HPDE6-E6E7 (cell line): Measurements from ENCODE around the gene GSC2.

Experiments
- DNase-seq: peaks from one replicate; pipeline ENCODE4 v3.0.0; 2011; ENCODE audit warnings: missing footprints; ENCODE audit errors: extremely low spot score

GSC2 gene

GRCh38 chr22:19120829-19121630 lies 29.1 kb downstream of the GSC2 start:
- DNase-seq: peak; percentile 90

DNA sequence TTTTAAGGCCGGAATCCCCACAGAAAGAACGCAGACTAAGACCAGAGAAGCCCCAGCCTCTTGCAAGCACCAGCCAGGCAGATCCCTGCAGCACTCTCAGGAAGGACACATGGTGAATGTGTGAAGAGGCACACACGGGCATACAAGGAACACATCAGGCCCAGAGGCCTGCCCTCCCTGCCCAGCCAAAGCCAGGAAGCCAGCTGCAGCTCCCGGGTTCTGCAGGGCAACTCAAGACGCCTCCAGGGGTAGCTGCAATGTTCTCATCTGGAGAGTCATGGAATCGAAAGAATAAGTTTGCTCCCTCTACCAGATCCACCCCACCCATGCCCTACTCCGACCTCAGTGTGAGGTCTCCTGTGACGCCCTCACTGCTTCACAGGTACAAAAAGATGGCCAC lies 30.1 kb downstream of the GSC2 start:
- DNase-seq: no peak

DNA sequence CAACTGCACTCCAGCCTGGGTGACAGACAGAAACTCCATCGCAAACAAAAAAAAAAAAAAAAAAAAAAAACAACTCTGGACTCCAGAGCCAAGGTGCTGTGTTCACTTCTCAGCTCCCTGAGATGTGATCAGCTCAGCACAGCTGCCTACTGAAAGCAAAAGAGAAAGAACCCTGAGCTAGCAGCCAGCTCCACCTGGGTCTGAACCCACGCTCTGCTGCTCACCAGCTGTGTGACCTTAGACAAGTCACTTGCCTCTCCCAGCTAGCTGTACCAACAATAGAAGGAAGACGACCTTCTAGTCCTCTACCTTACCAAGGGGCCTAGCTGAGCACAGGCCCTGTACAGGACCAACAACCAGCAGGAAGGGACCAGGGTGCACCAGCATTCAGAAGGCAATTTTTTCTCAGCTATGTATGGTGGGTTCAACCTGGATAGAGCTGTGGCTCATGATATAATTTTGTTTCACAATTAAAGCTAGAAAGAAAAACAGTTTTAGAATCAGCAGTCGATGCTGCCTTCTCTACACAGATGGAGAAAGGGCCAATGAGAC lies 31.7 kb downstream of the GSC2 start:
- DNase-seq: no peak

DNA sequence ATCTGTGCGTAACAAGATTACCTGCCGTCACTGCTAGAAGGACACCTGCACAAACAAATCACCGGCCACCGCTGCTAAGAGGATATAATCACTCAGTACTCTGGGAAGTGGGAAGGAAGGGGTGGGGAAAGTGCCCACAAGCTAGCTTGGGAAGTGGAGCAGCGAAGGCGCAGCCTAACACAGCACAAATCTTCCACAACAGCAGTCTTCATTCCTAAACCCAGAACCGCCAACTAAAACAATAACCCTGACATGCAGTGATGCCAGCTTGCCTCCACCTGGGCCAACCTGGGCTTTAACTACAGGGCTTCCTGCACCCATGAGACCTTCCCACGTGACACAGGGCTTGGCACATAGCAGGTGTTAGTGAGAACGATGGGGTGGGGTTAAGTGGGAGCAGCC lies 33.0 kb downstream of the GSC2 start:
- DNase-seq: no peak

GRCh38 chr22:19115628-19116027 lies 34.5 kb downstream of the GSC2 start:
- DNase-seq: no peak

DNA sequence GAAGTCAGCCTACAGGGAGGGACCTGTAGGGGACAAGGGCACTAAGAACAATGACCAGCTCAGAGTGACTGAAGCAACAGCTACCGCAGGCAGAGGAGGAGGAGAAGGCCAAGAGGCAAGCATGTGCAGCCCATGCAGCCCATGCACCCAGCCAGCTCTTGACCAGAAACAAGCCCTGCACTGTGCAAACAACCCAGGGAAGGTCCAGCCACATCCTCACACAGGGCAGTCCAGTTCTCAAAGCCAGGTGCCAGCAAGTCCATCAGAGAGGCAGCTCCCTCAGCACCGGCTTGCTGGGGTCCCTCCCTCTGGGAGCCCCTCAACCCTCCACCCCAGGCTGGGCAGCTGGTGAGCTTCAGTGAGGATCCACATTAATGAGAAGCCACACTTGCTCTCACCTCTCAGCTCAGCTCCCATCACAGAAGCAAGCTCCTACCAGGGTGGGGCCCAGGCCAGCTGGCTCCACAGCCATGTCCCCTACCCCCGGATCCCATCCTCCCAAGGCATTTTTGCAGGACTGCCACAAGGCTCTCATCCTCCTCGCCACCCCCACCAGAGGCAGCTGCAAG lies 35.0 kb downstream of the GSC2 start:
- DNase-seq: no peak

DNA sequence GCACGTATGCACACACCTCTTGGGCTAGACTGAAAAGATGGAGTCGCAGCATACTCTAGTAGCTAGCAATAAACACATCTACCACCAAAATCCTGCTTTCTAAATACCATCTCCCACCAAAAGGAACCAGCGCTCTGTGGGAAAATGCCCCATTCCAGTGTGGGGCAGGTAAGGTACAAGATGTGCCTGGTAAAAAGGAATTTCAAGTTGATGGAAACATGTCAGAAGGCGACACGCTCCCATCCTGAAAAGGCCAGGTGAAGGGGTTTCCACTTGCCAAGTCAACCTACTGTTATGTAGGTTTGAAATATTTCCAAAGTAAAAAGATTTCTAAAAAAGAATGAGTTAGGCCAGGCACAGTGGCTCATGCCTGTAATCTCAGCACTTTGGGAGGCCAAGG lies 36.7 kb downstream of the GSC2 start:
- DNase-seq: no peak

- no peak for DNase-seq
These were observed 38.5 kb downstream of the GSC2 start for GRCh38 chr22:19111584-19111983.

DNA sequence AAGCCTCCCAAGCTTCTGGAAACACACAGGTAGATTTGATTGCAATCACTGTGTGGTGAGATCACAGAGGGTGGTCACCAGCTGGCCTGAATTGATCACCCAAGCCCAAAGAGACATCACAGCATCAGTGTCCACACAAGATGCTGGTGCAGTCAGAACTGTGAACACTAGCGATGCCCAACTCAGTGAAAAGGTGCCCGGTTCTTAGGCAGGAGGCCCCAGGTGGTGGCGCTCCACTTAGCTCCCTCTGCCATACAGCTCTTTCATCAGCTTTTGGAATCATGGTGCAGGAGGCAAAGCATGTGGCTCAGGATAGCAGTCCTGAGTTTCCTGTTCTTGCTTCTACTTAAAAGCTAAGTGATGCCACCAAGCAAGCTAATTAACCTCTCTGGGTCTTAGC lies 39.0 kb downstream of the GSC2 start:
- DNase-seq: no peak

DNA sequence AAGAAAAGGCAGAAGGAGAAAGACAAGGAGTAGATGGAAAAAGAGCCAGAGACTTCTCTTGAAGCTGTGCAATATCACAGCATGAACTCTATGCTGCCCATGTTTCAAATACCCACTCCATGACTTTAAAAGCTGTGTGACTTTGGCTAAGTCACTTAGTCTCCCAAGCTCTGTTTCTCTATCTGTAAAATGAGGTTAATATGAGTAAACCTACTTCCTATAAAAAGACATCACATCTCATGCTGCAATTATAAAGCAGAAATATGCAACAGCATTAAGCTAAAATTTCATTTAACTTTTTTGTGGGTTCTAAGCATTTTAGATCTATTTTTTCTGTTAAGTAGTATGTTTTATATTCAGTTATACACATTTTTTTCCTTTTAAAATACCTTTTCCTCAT lies 39.4 kb downstream of the GSC2 start:
- no peak for DNase-seq

DNA sequence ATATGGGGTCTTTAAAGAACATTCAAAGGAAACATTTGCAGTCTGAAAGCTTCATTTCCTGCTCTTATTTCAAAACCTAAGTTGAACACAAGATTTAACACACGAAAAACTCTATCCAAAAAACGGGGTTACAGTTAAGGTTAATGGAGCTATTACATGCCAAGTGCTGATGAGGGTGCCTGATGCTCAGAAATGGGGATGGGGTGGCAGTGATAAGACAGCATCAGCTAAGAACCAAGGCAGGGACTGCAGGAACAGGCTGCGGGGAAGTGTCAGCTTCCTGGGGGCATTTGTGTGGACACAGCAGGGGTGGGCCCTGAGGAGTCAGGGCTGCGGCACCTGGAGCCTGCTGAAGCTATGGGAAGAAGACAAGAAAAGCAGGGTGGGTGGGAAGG lies 40.0 kb downstream of the GSC2 start:
- DNase-seq: no peak

DNA sequence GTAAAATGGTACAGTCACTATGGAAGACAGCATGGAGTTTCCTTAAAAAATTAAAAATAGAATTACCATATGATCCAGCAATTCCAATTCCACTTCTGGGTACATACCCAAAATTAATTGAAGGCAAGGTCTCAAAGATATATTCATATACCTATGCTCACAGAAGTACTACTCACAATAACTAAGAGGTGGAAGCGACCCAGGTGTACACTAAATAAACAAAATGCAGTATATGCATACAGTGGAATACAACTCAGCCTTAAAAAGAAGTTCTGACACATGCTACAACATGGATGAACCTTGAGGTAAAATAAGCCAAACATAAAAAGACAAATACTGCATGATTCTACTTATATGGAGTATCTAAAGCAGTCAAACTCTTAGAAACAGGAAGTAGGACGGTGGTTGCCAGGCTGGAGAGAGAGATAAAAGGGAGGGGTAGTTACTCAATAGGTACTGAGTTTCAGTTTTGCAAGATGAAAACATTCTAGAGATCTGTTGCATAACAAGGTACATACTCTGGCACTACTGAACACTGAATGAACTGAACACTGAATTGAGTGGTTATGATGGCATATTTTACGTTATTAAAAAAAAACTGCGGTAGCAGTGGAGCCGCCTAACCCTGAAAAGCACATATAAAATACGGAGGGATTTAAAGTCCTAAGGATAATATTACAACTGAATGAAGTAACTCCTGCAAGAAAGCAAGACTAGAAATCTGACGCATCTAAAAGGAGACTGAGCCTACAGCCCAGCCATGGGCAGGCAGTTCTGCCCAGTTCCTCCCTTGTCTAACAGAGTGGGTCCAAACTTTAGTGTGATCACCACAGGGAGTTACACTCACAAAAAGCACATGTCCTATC lies 40.7 kb downstream of the GSC2 start:
- peak; percentile 54 for DNase-seq

- no peak for DNase-seq
These were observed 41.3 kb downstream of the GSC2 start for GRCh38 chr22:19108807-19109197.

DNA sequence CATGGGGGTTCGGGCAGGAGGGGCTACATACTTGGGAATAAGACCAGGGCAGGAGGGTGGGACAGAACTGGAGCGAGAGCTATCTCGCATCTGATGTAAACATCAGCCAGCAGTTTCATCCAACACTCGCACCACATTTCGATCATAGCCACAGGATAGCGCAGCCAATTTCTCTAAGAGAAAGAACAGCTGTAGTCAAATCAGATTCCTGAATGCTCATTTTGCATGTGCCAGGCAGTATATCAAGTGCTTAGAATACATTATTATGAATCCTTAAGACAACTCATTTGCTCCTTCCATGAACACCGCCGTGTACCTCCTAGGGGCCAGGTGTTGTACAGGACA lies 42.4 kb downstream of the GSC2 start:
- no peak for DNase-seq

- no peak for DNase-seq
These were observed 43.0 kb downstream of the GSC2 start for GRCh38 chr22:19106886-19107729.

- DNase-seq: no peak
These were observed 44.0 kb downstream of the GSC2 start for GRCh38 chr22:19105867-19106802.

- DNase-seq: no peak
These were observed 44.6 kb downstream of the GSC2 start for GRCh38 chr22:19105456-19105855.

DNA sequence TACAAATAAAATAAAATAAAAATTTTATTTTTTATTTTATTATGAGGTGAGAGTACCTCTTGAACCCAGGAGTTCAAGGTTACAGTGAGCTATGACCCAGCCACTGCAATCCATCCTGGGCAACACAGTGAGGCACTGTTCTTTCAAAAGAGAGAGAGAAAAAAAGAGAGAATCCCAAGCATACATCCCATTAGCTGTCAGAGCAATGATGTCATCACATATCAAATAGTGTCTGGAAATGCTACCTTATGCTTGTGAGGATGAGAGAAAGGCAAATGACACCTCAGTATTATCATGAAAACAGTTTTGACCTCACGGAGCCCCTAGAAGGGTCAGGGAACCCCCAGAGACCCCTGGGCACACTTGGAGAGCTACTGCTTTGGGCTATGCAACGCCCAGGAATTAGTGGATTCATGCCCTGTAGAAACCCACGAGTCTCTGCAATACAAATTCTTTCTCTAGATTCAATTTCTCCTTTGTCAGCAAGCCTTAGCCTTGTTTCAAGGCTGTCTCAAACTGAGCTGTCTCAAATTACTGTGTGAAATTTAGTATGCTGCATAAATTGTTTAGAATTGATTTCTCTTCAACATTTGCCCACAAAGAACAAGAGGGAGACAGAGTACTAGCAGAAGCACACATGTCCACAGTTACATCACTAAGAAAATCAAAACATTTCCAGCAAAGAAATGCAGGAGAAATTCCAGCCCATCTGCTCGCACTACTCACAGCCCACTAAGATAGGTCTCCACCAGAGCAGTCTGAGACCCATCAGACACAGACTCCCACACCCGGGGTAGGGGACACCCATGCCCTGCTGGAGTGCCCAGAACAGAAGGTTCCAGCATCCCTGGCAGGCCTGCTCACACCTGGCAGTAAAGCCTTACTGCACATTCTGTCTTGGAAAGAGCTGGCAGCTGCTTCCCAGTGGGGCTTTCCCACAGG lies 45.9 kb downstream of the GSC2 start:
- no peak for DNase-seq

GRCh38 chr22:19098157-19098556 lies 51.9 kb downstream of the GSC2 start:
- DNase-seq: no peak
